Measurements from ENCODE around the gene KSR2.
"Not testable (repeated sequence)": the region's sequence is repeated elsewhere in the genome, so short reads cannot be mapped to it uniquely, and the experiment has no call there.

KSR2 gene

DNA sequence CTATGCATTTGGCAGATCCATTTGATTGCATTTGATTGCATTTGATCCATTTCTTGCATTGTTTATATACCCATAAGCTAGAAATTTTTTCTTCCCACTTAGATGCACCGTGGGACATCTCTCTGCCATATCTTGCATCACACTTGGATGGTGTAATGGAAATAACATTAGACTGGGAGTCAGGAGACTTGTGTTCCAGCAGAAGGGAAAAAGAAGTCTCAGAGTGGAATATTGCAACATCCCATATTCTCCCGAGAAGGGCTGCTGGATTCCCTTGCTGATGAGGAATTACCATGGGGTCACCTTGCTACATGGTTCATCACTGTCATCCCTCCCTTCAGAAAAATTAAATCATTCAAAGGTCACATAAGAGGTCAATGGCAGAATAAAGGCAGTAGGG, 78.1 kb downstream of the KSR2 start:
- H3K9me3 Mint-ChIP-seq, result no peaks in the 10 kb centered on the region
- no peaks in the 10 kb centered on the region for H3K27me3 Mint-ChIP-seq (ENCODE audit: low read depth)
- no peak overlapping the region for H3K4me3 Mint-ChIP-seq
- no peak overlapping the region for H3K27ac Mint-ChIP-seq
- no peaks in the 10 kb centered on the region for H3K36me3 Mint-ChIP-seq (ENCODE audit: low read depth)
- H3K4me1 Mint-ChIP-seq (ENCODE audit: low read depth), result no peaks in the 10 kb centered on the region

- Mint-ChIP-seq H3K27me3 (ENCODE audit: low read depth) (no peaks in the 10 kb centered on the region), H3K4me1 (ENCODE audit: low read depth) (no peaks in the 10 kb centered on the region), H3K36me3 (ENCODE audit: low read depth) (no peaks in the 10 kb centered on the region), H3K4me3 (no peak overlapping the region), H3K9me3 (no peaks in the 10 kb centered on the region), H3K27ac (no peak overlapping the region)
Observed at GRCh38 chr12:117890137-117890536, 78.7 kb downstream of the KSR2 start.

DNA sequence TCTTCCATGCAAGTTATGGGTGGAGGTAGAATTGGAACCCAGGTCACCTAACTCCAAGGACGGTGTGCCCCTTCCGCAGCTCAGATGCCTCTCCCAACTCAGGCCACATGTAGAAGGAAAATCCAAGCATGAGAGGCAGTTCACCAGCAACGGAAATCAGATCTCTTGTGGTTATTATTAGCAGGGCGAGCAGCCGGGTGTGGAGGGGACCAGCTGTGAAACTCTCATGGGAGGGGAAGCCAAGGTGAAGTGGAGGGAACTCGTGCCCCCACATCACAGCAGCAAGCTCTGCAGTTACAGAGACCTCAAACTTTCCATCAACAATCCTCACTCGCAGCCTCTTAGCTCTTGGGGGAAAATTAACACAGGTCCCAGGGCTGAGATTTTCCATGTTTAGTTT, 79.7 kb downstream of the KSR2 start:
- H3K4me1 Mint-ChIP-seq (ENCODE audit: low read depth), result no peaks in the 10 kb centered on the region
- H3K9me3 Mint-ChIP-seq, result no peaks in the 10 kb centered on the region
- H3K4me3 Mint-ChIP-seq, result no peak overlapping the region
- H3K27me3 Mint-ChIP-seq (ENCODE audit: low read depth), result no peaks in the 10 kb centered on the region
- no peak overlapping the region for H3K27ac Mint-ChIP-seq
- H3K36me3 Mint-ChIP-seq (ENCODE audit: low read depth), result no peaks in the 10 kb centered on the region

- Mint-ChIP-seq H3K4me1 (ENCODE audit: low read depth) (no peaks in the 10 kb centered on the region), H3K27me3 (ENCODE audit: low read depth) (no peaks in the 10 kb centered on the region), H3K9me3 (no peaks in the 10 kb centered on the region)
Observed at GRCh38 chr12:117885211-117885610, 83.6 kb downstream of the KSR2 start.

DNA sequence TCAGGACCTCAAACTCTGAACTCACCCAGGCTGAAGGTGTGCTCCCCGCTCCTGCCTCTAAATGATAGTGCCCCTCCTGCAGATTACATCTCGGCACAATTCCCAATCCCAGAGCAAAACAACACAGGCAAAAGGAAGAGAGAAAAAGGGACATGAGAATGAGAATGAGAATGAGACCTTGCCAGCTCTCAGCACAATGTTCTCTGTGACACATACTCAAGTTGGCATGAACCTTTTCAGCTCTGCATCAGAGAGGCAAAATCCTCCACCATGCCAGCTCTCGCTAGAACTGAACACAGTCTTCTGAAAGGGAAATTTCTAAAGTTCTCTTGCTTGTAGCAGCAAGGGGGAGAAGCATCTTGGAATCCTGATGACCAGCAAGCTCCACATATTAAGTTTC, 84.6 kb downstream of the KSR2 start:
- Mint-ChIP-seq H3K27me3 (ENCODE audit: low read depth) (no peaks in the 10 kb centered on the region), H3K27ac (no peak overlapping the region), H3K4me1 (ENCODE audit: low read depth) (no peaks in the 10 kb centered on the region), H3K4me3 (no peak overlapping the region), H3K9me3 (no peaks in the 10 kb centered on the region), H3K36me3 (ENCODE audit: low read depth) (no peaks in the 10 kb centered on the region)

More at GRCh38 chr12:117885211-117885610, 83.6 kb downstream of the KSR2 start:
- Mint-ChIP-seq H3K27ac (no peak overlapping the region), H3K4me3 (no peak overlapping the region), H3K36me3 (ENCODE audit: low read depth) (no peaks in the 10 kb centered on the region)

GRCh38 chr12:117882603-117883184, 86.1 kb downstream of the KSR2 start:
- H3K9me3 Mint-ChIP-seq, result no peaks in the 10 kb centered on the region
- no peak overlapping the region for H3K27ac Mint-ChIP-seq
- no peaks in the 10 kb centered on the region for H3K4me1 Mint-ChIP-seq (ENCODE audit: low read depth)
- no peak overlapping the region for H3K4me3 Mint-ChIP-seq
- H3K27me3 Mint-ChIP-seq (ENCODE audit: low read depth), result peaks cover 10% of the 10 kb centered on the region
- no peaks in the 10 kb centered on the region for H3K36me3 Mint-ChIP-seq (ENCODE audit: low read depth)

DNA sequence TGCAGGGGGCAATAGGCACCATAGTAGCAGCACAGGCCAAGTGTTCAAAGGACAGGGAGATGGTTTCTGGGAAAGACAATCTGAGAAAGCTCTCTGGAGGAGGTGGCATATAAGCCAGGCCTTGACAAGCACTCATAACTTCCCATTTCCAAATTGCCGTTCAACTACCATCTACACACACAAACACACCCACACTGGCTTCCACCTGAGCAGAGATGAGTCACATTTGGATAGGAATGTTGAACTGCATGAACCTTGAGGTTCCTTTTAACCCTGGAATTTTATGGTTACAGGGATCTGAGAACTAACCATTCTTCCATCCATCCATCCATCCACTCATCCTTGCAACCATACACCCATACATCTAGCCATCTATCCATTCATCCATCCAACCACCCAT, 86.6 kb downstream of the KSR2 start:
- H3K4me1 Mint-ChIP-seq (ENCODE audit: low read depth), result no peaks in the 10 kb centered on the region
- H3K27ac Mint-ChIP-seq, result no peak overlapping the region
- no peaks in the 10 kb centered on the region for H3K36me3 Mint-ChIP-seq (ENCODE audit: low read depth)
- no peak overlapping the region for H3K4me3 Mint-ChIP-seq
- peaks cover 11% of the 10 kb centered on the region for H3K27me3 Mint-ChIP-seq (ENCODE audit: low read depth)
- H3K9me3 Mint-ChIP-seq, result no peaks in the 10 kb centered on the region

DNA sequence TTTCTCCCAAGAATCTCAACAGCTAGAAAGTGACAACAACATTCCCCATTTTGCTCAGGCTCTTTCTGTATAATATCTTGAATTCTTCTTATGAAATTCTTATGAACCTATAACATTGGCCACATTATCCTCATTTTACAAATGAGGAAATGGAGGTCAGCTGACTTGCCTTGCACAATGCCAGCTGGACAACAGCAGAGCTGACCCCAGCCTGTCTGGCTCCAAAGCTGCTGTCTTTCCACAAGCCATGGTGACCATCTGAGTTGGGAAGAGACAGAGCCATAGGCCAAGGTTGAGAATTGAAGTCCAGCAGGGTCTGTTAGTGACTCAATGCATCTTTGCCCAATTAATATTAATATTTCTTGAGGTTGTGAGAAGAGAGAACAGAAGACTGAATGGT, 87.3 kb downstream of the KSR2 start:
- peaks cover 11% of the 10 kb centered on the region for H3K27me3 Mint-ChIP-seq (ENCODE audit: low read depth)
- H3K9me3 Mint-ChIP-seq, result no peaks in the 10 kb centered on the region
- no peak overlapping the region for H3K27ac Mint-ChIP-seq
- H3K4me1 Mint-ChIP-seq (ENCODE audit: low read depth), result no peaks in the 10 kb centered on the region
- no peaks in the 10 kb centered on the region for H3K36me3 Mint-ChIP-seq (ENCODE audit: low read depth)
- H3K4me3 Mint-ChIP-seq, result no peak overlapping the region

- H3K36me3 Mint-ChIP-seq (ENCODE audit: low read depth), result no peaks in the 10 kb centered on the region
- H3K4me3 Mint-ChIP-seq, result no peak overlapping the region
- peaks cover 22% of the 10 kb centered on the region for H3K27me3 Mint-ChIP-seq (ENCODE audit: low read depth)
- H3K4me1 Mint-ChIP-seq (ENCODE audit: low read depth), result peaks cover 4% of the 10 kb centered on the region
- H3K27ac Mint-ChIP-seq, result no peak overlapping the region
- no peaks in the 10 kb centered on the region for H3K9me3 Mint-ChIP-seq
Observed at GRCh38 chr12:117878605-117879004, 90.2 kb downstream of the KSR2 start.

DNA sequence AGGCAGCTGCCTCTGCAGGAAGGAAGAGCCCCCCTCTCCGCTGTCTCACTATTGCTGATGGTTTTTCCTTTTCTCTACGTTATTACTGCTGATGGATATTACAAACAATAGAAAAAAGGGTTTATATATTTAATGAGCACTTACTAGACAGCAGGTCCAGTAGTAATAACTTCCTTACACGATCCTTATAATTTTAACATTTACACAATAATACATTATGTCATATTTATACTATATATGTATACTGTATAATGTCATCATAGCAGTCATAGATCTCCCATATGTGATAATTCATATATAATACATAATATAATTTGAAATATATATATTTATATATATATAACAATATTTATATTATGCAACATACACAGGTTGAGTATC, 92.4 kb downstream of the KSR2 start:
- Mint-ChIP-seq H3K27ac (no peak overlapping the region), H3K9me3 (no peaks in the 10 kb centered on the region), H3K4me1 (ENCODE audit: low read depth) (peaks cover 4% of the 10 kb centered on the region), H3K36me3 (ENCODE audit: low read depth) (no peaks in the 10 kb centered on the region), H3K27me3 (ENCODE audit: low read depth) (peaks cover 22% of the 10 kb centered on the region), H3K4me3 (no peak overlapping the region)

- Mint-ChIP-seq H3K4me1 (ENCODE audit: low read depth) (peaks cover 4% of the 10 kb centered on the region), H3K9me3 (no peaks in the 10 kb centered on the region), H3K27ac (no peak overlapping the region), H3K27me3 (ENCODE audit: low read depth) (peaks cover 22% of the 10 kb centered on the region), H3K4me3 (no peak overlapping the region), H3K36me3 (ENCODE audit: low read depth) (no peaks in the 10 kb centered on the region)
Observed at GRCh38 chr12:117875744-117876435, 92.9 kb downstream of the KSR2 start.

- H3K36me3 Mint-ChIP-seq (ENCODE audit: low read depth), result no peaks in the 10 kb centered on the region
- no peak overlapping the region for H3K4me3 Mint-ChIP-seq
- no peak overlapping the region for H3K27ac Mint-ChIP-seq
- H3K9me3 Mint-ChIP-seq, result no peaks in the 10 kb centered on the region
- H3K4me1 Mint-ChIP-seq (ENCODE audit: low read depth), result peaks cover 4% of the 10 kb centered on the region
- peaks cover 22% of the 10 kb centered on the region for H3K27me3 Mint-ChIP-seq (ENCODE audit: low read depth)
Observed at GRCh38 chr12:117874842-117875434, 93.9 kb downstream of the KSR2 start.

DNA sequence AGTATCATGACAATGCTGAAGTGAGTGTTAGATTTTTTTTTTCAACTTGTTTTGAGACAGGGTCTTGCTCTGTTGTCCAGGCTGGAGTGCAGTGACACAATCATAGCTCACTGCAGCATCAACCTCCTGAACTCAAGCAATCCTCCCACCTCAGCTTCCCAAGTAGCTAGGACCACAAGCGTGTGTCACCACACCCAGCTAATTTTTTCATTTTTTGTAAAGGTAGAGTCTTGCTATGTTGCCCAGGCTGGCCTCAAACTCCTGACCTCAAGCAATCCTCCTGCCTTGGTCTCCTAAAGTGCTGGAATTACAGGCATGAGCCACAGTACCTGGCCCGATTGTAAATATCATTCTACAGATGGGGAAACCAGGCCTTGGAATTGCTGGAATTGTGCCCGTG, 94.6 kb downstream of the KSR2 start:
- H3K9me3 Mint-ChIP-seq; H3K36me3 Mint-ChIP-seq (ENCODE audit: low read depth); H3K27ac Mint-ChIP-seq; H3K4me3 Mint-ChIP-seq; H3K4me1 Mint-ChIP-seq (ENCODE audit: low read depth): not testable (repeated sequence)
- peaks cover 22% of the 10 kb centered on the region for H3K27me3 Mint-ChIP-seq (ENCODE audit: low read depth)

DNA sequence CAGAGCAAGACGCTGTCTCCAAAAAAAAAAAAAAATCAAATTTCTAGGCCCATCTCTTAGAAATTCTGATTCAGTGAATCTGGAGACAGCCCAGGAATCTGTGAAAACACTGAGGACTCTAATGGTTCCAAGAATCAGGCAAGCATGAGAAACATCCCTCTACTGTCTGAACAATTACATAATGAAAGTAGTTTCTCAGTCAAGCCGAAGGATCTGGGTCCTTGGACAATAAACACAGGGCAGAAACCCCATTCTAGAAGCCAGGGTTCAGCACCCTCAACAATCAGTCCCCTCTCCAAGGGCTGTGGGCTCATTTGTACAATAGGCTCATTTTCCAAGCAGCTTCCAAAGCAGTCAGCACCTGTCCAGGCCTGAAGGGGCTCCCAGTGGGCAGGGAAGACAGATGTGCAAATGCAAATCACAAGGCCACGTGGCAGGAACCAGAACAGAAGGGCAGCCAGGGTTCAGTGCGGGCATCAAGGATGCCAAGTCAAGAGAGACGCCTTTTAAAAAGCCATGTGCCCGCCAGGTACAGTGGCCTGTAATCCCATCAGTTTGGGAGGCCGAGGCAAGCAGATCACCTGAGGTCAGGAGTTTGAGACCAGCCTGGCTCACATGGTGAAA, 96.1 kb downstream of the KSR2 start:
- Mint-ChIP-seq H3K27ac (no peak overlapping the region), H3K36me3 (ENCODE audit: low read depth) (no peaks in the 10 kb centered on the region), H3K4me1 (ENCODE audit: low read depth) (peaks cover 4% of the 10 kb centered on the region), H3K4me3 (no peak overlapping the region), H3K27me3 (ENCODE audit: low read depth) (peaks cover 12% of the 10 kb centered on the region), H3K9me3 (no peaks in the 10 kb centered on the region)

- Mint-ChIP-seq H3K36me3 (ENCODE audit: low read depth) (no peaks in the 10 kb centered on the region), H3K4me3 (no peak overlapping the region), H3K4me1 (ENCODE audit: low read depth) (no peaks in the 10 kb centered on the region), H3K27ac (no peak overlapping the region), H3K27me3 (ENCODE audit: low read depth) (no peaks in the 10 kb centered on the region), H3K9me3 (no peaks in the 10 kb centered on the region)
Observed at GRCh38 chr12:117869551-117869950, 99.2 kb downstream of the KSR2 start.
